SK-N-SH (cell line): ENCODE data around the gene ENTPD3. TPM values are rescaled to one million over a fixed set of nuclear protein-coding genes. Genes with fewer than 3 reads are reported as not detected.

Experiments
- CTCF ChIA-PET: fragments of 300-600, 350-600 bp; formaldehyde crosslinking; extraction: SDS; loops from one replicate; lab custom pipeline; 2021; lab: Yijun Ruan, JAX
- POLR2A ChIA-PET: fragments of 350-600 bp; sonication (Branson Sonifier 250); formaldehyde crosslinking; extraction: SDS; loops from one replicate; lab custom pipeline; 2020; ENCODE audit warnings: antibody characterized with exemption, inconsistent platforms; lab: Yijun Ruan, JAX
- DNase-seq: peaks from one replicate; pipeline ENCODE4 v3.0.0; 2012
- H2AFZ ChIP-seq: fragments of 200-600 bp; sonication (generic); 2 replicates; pipeline ENCODE4 v1.8.1; 2016; ENCODE audit warnings: antibody characterized with exemption, mild to moderate bottlenecking, low read depth
- H3F3A ChIP-seq: fragments of 200-600 bp; sonication (generic); replicated peaks from 2 replicates; pipeline ENCODE3; 2016; ENCODE audit warnings: antibody characterized with exemption, mild to moderate bottlenecking; ENCODE audit not compliant: insufficient read depth
- H3K27ac ChIP-seq, 2 experiments: fragments of 200-500 bp in 1 of 2; fragments of 200-600 bp in 1 of 2; sonication (Bioruptor generic) in 1 of 2; sonication (generic), shearing (Covaris generic) in 1 of 2; 2 replicates each; pipeline versions ENCODE4 v1.5.1 to v1.6.1; 2014 to 2016; ENCODE audit warnings: low read depth in 2 of 2, inconsistent platforms in 1 of 2, low read length in 1 of 2, mild to moderate bottlenecking in 1 of 2, mixed read lengths in 1 of 2
- H3K27me3 ChIP-seq: fragments of 200-600 bp; sonication (generic), shearing (Covaris generic); 2 replicates; pipeline ENCODE4 v1.6.1; 2016; ENCODE audit warnings: mixed run types; ENCODE audit not compliant: insufficient read depth
- H3K36me3 ChIP-seq, 2 experiments: fragments of 200-500 bp in 1 of 2; fragments of 200-600 bp in 1 of 2; sonication (Bioruptor generic) in 1 of 2; sonication (generic) in 1 of 2; replicated peaks in 1 of 2; 2 replicates each; pipeline versions ENCODE3 to v1.5.1; 2014 to 2016; ENCODE audit warnings: low read length in 1 of 2, mild to moderate bottlenecking in 1 of 2; ENCODE audit not compliant: insufficient read depth in 2 of 2, control insufficient read depth in 1 of 2
- H3K4me1 ChIP-seq, 2 experiments: fragments of 200-500 bp in 1 of 2; fragments of 200-600 bp in 1 of 2; sonication (Bioruptor generic) in 1 of 2; sonication (generic), shearing (Covaris generic) in 1 of 2; 2 replicates each; pipeline versions ENCODE4 v1.5.1 to v1.6.1; 2014 to 2016; ENCODE audit warnings: low read depth in 1 of 2, low read length in 1 of 2, mixed run types in 1 of 2; ENCODE audit not compliant: insufficient read depth in 2 of 2, control insufficient read depth in 1 of 2
- H3K4me2 ChIP-seq: fragments of 200-600 bp; sonication (generic), shearing (Covaris generic); 2 replicates; pipeline ENCODE4 v1.6.1; 2017; ENCODE audit warnings: mixed run types
- H3K4me3 ChIP-seq, 2 experiments: fragments of 200-500 bp in 1 of 2; fragments of 200-600 bp in 1 of 2; sonication (Bioruptor generic) in 1 of 2; sonication (generic), shearing (Covaris generic) in 1 of 2; 2 replicates each; pipeline versions ENCODE4 v1.5.1 to v1.8.1; 2014 to 2016; ENCODE audit warnings: low read depth in 2 of 2, inconsistent platforms in 1 of 2, low read length in 1 of 2, mild to moderate bottlenecking in 1 of 2, mixed read lengths in 1 of 2, moderate library complexity in 1 of 2
- H3K79me2 ChIP-seq: fragments of 200-600 bp; sonication (generic); 2 replicates; pipeline ENCODE4 v1.8.1; 2017; ENCODE audit warnings: mild to moderate bottlenecking; ENCODE audit not compliant: insufficient read depth
- H3K9ac ChIP-seq: fragments of 200-600 bp; sonication (generic); 2 replicates; pipeline ENCODE4 v1.6.1; 2017; ENCODE audit warnings: mixed run types
- H3K9me2 ChIP-seq: fragments of 200-600 bp; sonication (generic); 2 replicates; pipeline ENCODE4 v1.6.1; 2017; ENCODE audit warnings: mixed run types
- H3K9me3 ChIP-seq: fragments of 200-600 bp; sonication (generic); 2 replicates; pipeline ENCODE4 v1.6.1; 2017; ENCODE audit warnings: mixed run types, mild to moderate bottlenecking, moderate library complexity
- H4K20me1 ChIP-seq: fragments of 200-600 bp; sonication (generic); 2 replicates; pipeline ENCODE4 v1.6.1; 2017; ENCODE audit warnings: mild to moderate bottlenecking, mixed run types; ENCODE audit not compliant: insufficient read depth
- EZH2phosphoT487 ChIP-seq: fragments of 200-600 bp; sonication (generic); IDR thresholded peaks from 2 replicates; pipeline ENCODE4 v1.6.1; 2017; ENCODE audit warnings: low read depth, mixed run types, mild to moderate bottlenecking, antibody characterized with exemption, moderate library complexity, borderline replicate concordance
- FOSL2 ChIP-seq: IDR thresholded peaks from 2 replicates; pipeline ENCODE4 v1.4.0; 2012; ENCODE audit warnings: low read depth, mild to moderate bottlenecking, moderate library complexity, borderline replicate concordance
- GATA2 ChIP-seq: sonication (generic); formaldehyde crosslinking; IDR thresholded peaks from 2 replicates; pipeline ENCODE4 v1.5.0; 2020; ENCODE audit warnings: mild to moderate bottlenecking, missing genetic modification reagents
- POLR2AphosphoS5 ChIP-seq: IDR thresholded peaks from 2 replicates; pipeline ENCODE4 v1.6.1; 2012; ENCODE audit warnings: low read depth, low read length
- RFX5 ChIP-seq: IDR thresholded peaks from 2 replicates; pipeline ENCODE4 v1.6.1; 2012; ENCODE audit warnings: mild to moderate bottlenecking, improper control_type of control experiment, low read length
- RXRA ChIP-seq: IDR thresholded peaks from 2 replicates; pipeline ENCODE4 v1.4.0; 2012; ENCODE audit warnings: low read depth, mild to moderate bottlenecking, borderline replicate concordance
- TAF1 ChIP-seq: IDR thresholded peaks from 2 replicates; pipeline ENCODE4 v1.6.1; 2012; ENCODE audit warnings: low read depth, mild to moderate bottlenecking, low read length, moderate library complexity, borderline replicate concordance
- TCF12 ChIP-seq: IDR thresholded peaks from 2 replicates; pipeline ENCODE4 v1.4.0; 2012
- WGBS: methylation state at CpG from one replicate; pipeline ENCODE4 v1.1.6; 2017; ENCODE audit warnings: low lambda C conversion rate; 5-methylcytosine and 5-hydroxymethylcytosine counted together
- polyA plus RNA-seq, 3 experiments: library from polyadenylated mRNA; depleted of rRNA; stranded (reverse); fragments of >200 nt; gene quantifications; 2 replicates each; pipeline ENCODE4 v1.2.3, GENCODE V29; 2012
- TF ChIP-seq, protein P1 (sequence below): fragments of 200-600 bp; sonication (generic); IDR thresholded peaks from 2 replicates; pipeline ENCODE4 v1.6.1; 2017; ENCODE audit warnings: antibody characterized with exemption, mild to moderate bottlenecking, moderate library complexity

The ENTPD3 gene
- polyA plus RNA-seq, 1 of the 3 experiments (the other 2 are of a cell fraction): 0.02 TPM

DNA sequence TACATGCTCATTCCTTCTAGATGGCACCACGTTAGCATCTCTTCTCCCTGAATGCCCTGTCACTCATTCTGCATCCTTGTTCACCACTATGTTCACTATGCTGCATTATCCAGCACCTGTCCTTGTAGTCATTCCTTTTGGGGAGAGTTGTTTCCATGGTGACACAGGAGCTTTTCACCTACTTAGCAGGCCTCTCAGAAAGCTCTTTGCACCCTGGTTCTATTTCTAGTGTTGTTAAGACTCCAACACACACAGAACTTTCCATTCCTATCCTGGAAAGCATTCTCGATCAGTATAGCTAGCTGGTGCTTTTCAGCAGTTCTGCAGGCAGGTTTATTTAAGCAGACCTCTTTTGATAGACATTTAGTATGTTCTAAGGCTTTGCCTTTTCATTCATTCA is 63.5 kb downstream of the ENTPD3 start:
- H3K36me3 ChIP-seq: peaks cover 3 to 4% of the 10 kb centered on the region in 2 experiments
- H3K9ac ChIP-seq: no peak overlapping the region
- TF ChIP-seq, protein P1, sequence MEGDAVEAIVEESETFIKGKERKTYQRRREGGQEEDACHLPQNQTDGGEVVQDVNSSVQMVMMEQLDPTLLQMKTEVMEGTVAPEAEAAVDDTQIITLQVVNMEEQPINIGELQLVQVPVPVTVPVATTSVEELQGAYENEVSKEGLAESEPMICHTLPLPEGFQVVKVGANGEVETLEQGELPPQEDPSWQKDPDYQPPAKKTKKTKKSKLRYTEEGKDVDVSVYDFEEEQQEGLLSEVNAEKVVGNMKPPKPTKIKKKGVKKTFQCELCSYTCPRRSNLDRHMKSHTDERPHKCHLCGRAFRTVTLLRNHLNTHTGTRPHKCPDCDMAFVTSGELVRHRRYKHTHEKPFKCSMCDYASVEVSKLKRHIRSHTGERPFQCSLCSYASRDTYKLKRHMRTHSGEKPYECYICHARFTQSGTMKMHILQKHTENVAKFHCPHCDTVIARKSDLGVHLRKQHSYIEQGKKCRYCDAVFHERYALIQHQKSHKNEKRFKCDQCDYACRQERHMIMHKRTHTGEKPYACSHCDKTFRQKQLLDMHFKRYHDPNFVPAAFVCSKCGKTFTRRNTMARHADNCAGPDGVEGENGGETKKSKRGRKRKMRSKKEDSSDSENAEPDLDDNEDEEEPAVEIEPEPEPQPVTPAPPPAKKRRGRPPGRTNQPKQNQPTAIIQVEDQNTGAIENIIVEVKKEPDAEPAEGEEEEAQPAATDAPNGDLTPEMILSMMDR: no peak
- no peak for TF ChIP-seq EZH2phosphoT487
- no peak overlapping the region for H3K27ac ChIP-seq
- CTCF ChIA-PET: interaction anchor here (2.3 kb wide), 1 partner anchor 13 kb away, joined by 6 read pairs; no protein-coding TSS in a partner anchor
- no peak overlapping the region for H2AFZ ChIP-seq
- no peaks in the 10 kb centered on the region for H3K79me2 ChIP-seq
- no peak overlapping the region for H3K4me2 ChIP-seq
- H4K20me1 ChIP-seq: no peaks in the 10 kb centered on the region
- no peaks in the 10 kb centered on the region for H3K27me3 ChIP-seq
- DNase-seq: no peak
- H3K9me3 ChIP-seq: no peaks in the 10 kb centered on the region
- H3K4me3 ChIP-seq: no peak overlapping the region
- WGBS: 55% methylated on average over 2 of the region's 2 CpGs
- H3K4me1 ChIP-seq: peaks cover 0 to 5% of the 10 kb centered on the region in 2 experiments; a peak in 2 of 4 replicates
- POLR2A ChIA-PET: no interaction called here
- H3K9me2 ChIP-seq: no peaks in the 10 kb centered on the region
- no peaks in the 10 kb centered on the region for H3F3A ChIP-seq

DNA sequence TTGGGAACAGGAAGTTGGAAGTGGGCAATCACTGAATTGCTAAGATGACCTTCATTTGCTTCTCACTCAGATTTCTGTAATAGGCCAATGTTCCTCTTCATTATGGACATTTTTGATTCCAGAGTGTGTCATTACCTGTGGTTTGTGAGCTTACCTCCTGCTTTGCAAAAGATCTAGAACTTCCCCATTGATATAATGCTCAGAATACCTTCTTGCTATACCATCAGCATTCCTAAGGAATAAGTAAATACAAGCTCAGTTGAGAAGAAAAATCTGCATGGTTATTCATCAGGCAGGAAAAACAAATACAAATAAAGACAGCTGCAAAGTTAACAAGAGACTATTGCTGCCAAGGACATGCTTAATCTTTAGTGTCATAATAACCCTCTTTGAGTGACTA is 64.6 kb downstream of the ENTPD3 start:
- ChIA-PET POLR2A (interaction anchor here (1.1 kb wide), 1 partner anchor 70 kb away, joined by 3 read pairs; no protein-coding TSS in a partner anchor), CTCF (interaction anchor here (0.9 to 2.3 kb wide), 3 partner anchors 14 to 121 kb away, joined by 3 to 6 read pairs (median 5); no protein-coding TSS in a partner anchor)
- H3K9me3 ChIP-seq: no peaks in the 10 kb centered on the region
- no peak for DNase-seq
- H3K4me1 ChIP-seq: peaks cover 0 to 10% of the 10 kb centered on the region in 2 experiments; a peak in 2 of 4 replicates
- H4K20me1 ChIP-seq: no peaks in the 10 kb centered on the region
- no peaks in the 10 kb centered on the region for H3K9me2 ChIP-seq
- TF ChIP-seq RFX5 (no peak), RXRA (no peak), FOSL2 (no peak), TCF12 (no peak), GATA2 (no peak), TAF1 (no peak), EZH2phosphoT487 (no peak), POLR2AphosphoS5 (no peak)
- no peak overlapping the region for H3K9ac ChIP-seq
- H3K27me3 ChIP-seq: no peaks in the 10 kb centered on the region
- peaks cover 4% of the 10 kb centered on the region; the same call in 1 of the 2 replicates for H3K79me2 ChIP-seq
- no peaks in the 10 kb centered on the region for H3F3A ChIP-seq
- H3K27ac ChIP-seq: no peak overlapping the region
- no peak overlapping the region for H3K4me3 ChIP-seq
- peaks cover 3 to 4% of the 10 kb centered on the region in 2 experiments for H3K36me3 ChIP-seq
- H3K4me2 ChIP-seq: 0 out of 2 replicates have a peak overlapping the region, but pooled peaks have one; percentile 59
- H2AFZ ChIP-seq: no peak overlapping the region
